ENCODE results near the gene BMAL2.

Gene BMAL2

GRCh38 chr12:27332714-27333402 lies at the start of gene BMAL2:
Gene BMAL2, plus strand, starts transcription at chr12:27332836. Its CDS starts 237 bp downstream, at chr12:27333073.
- no peak for TF ChIP-seq SUZ12 (IDR thresholded peaks at IDR 0.05; ENCODE audit: extremely low read depth, insufficient read depth, insufficient read length)
- Histone ChIP-seq H3K9ac (ENCODE audit: insufficient read length, low read depth) (peak within 1 kb of the TSS; percentile 80), H3K36me3 (ENCODE audit: insufficient read depth, insufficient read length, low read length) (no peaks in the 10 kb centered on the region), H3K27me3 (ENCODE audit: insufficient read depth, insufficient read length) (peaks cover 57% of the 10 kb centered on the region), H3K4me1 (ENCODE audit: insufficient read depth, insufficient read length) (no peaks in the 10 kb centered on the region), H3K9me3 (ENCODE audit: insufficient read depth, low read length) (no peaks in the 10 kb centered on the region), H3K4me3 (ENCODE audit: insufficient read length, low read depth) (peak within 1 kb of the TSS; percentile 72)
- peak; percentile 83 for DNase-seq (ENCODE audit: low read depth, low spot score)

- Histone ChIP-seq H3K27me3 (ENCODE audit: insufficient read depth, insufficient read length) (no peaks in the 10 kb centered on the region), H3K9ac (ENCODE audit: insufficient read length, low read depth) (no peak overlapping the region), H3K36me3 (ENCODE audit: insufficient read depth, insufficient read length, low read length) (peaks cover 2% of the 10 kb centered on the region), H3K9me3 (ENCODE audit: insufficient read depth, low read length) (no peaks in the 10 kb centered on the region), H3K4me1 (ENCODE audit: insufficient read depth, insufficient read length) (no peaks in the 10 kb centered on the region), H3K4me3 (ENCODE audit: insufficient read length, low read depth) (no peak overlapping the region)
- no peak for DNase-seq (ENCODE audit: low read depth, low spot score)
- no peak for TF ChIP-seq ZNF274 (IDR thresholded peaks at IDR 0.05; ENCODE audit: low read depth, low read length)
- no peak for TF ChIP-seq YY1 (IDR thresholded peaks at IDR 0.05; ENCODE audit: insufficient read depth, insufficient read length)
- no peak for TF ChIP-seq SUZ12 (IDR thresholded peaks at IDR 0.05; ENCODE audit: extremely low read depth, insufficient read depth, insufficient read length)
Measured at GRCh38 chr12:27284021-27284420, 48.6 kb upstream of the BMAL2 start.

- H3K9me3 ChIP-seq (ENCODE audit: insufficient read depth, low read length): no peaks in the 10 kb centered on the region
- no peaks in the 10 kb centered on the region for H3K4me1 ChIP-seq (ENCODE audit: insufficient read depth, insufficient read length)
- no peaks in the 10 kb centered on the region for H3K27me3 ChIP-seq (ENCODE audit: insufficient read depth, insufficient read length)
- peaks cover 2% of the 10 kb centered on the region for H3K36me3 ChIP-seq (ENCODE audit: insufficient read depth, insufficient read length, low read length)
- TF ChIP-seq ZNF274 (IDR thresholded peaks at IDR 0.05; ENCODE audit: low read depth, low read length): no peak
- no peak for TF ChIP-seq SUZ12 (IDR thresholded peaks at IDR 0.05; ENCODE audit: extremely low read depth, insufficient read depth, insufficient read length)
- no peak for TF ChIP-seq YY1 (IDR thresholded peaks at IDR 0.05; ENCODE audit: insufficient read depth, insufficient read length)
- no peak for DNase-seq (ENCODE audit: low read depth, low spot score)
- H3K9ac ChIP-seq (ENCODE audit: insufficient read length, low read depth): no peak overlapping the region
- no peak overlapping the region for H3K4me3 ChIP-seq (ENCODE audit: insufficient read length, low read depth)
Measured at GRCh38 chr12:27284751-27285150, 47.9 kb upstream of the BMAL2 start.

- Histone ChIP-seq H3K9ac (ENCODE audit: insufficient read length, low read depth) (no peak overlapping the region), H3K4me1 (ENCODE audit: insufficient read depth, insufficient read length) (no peaks in the 10 kb centered on the region), H3K9me3 (ENCODE audit: insufficient read depth, low read length) (no peaks in the 10 kb centered on the region), H3K36me3 (ENCODE audit: insufficient read depth, insufficient read length, low read length) (peaks cover under 1% of the 10 kb centered on the region), H3K4me3 (ENCODE audit: insufficient read length, low read depth) (no peak overlapping the region), H3K27me3 (ENCODE audit: insufficient read depth, insufficient read length) (no peaks in the 10 kb centered on the region)
- TF ChIP-seq ZNF274 (IDR thresholded peaks at IDR 0.05; ENCODE audit: low read depth, low read length): no peak
- no peak for DNase-seq (ENCODE audit: low read depth, low spot score)
Measured at GRCh38 chr12:27285403-27285802, 47.2 kb upstream of the BMAL2 start.

- Histone ChIP-seq H3K36me3 (ENCODE audit: insufficient read depth, insufficient read length, low read length) (no peaks in the 10 kb centered on the region), H3K9ac (ENCODE audit: insufficient read length, low read depth) (no peak overlapping the region), H3K27me3 (ENCODE audit: insufficient read depth, insufficient read length) (no peaks in the 10 kb centered on the region), H3K4me3 (ENCODE audit: insufficient read length, low read depth) (no peak overlapping the region), H3K4me1 (ENCODE audit: insufficient read depth, insufficient read length) (no peaks in the 10 kb centered on the region), H3K9me3 (ENCODE audit: insufficient read depth, low read length) (no peaks in the 10 kb centered on the region)
- TF ChIP-seq SUZ12 (IDR thresholded peaks at IDR 0.05; ENCODE audit: extremely low read depth, insufficient read depth, insufficient read length) (no peak), YY1 (IDR thresholded peaks at IDR 0.05; ENCODE audit: insufficient read depth, insufficient read length) (no peak), ZNF274 (IDR thresholded peaks at IDR 0.05; ENCODE audit: low read depth, low read length) (no peak)
- DNase-seq (ENCODE audit: low read depth, low spot score): no peak
Measured at GRCh38 chr12:27289414-27289813, 43.2 kb upstream of the BMAL2 start.

GRCh38 chr12:27290501-27291168 lies 42.0 kb upstream of the BMAL2 start:
- H3K4me1 ChIP-seq (ENCODE audit: insufficient read depth, insufficient read length): no peaks in the 10 kb centered on the region
- H3K27me3 ChIP-seq (ENCODE audit: insufficient read depth, insufficient read length): no peaks in the 10 kb centered on the region
- no peak overlapping the region for H3K4me3 ChIP-seq (ENCODE audit: insufficient read length, low read depth)
- no peak overlapping the region for H3K9ac ChIP-seq (ENCODE audit: insufficient read length, low read depth)
- no peak for DNase-seq (ENCODE audit: low read depth, low spot score)
- no peak for TF ChIP-seq SUZ12 (IDR thresholded peaks at IDR 0.05; ENCODE audit: extremely low read depth, insufficient read depth, insufficient read length)
- TF ChIP-seq YY1 (IDR thresholded peaks at IDR 0.05; ENCODE audit: insufficient read depth, insufficient read length): no peak
- no peak for TF ChIP-seq ZNF274 (IDR thresholded peaks at IDR 0.05; ENCODE audit: low read depth, low read length)
- H3K36me3 ChIP-seq (ENCODE audit: insufficient read depth, insufficient read length, low read length): no peaks in the 10 kb centered on the region
- no peaks in the 10 kb centered on the region for H3K9me3 ChIP-seq (ENCODE audit: insufficient read depth, low read length)

GRCh38 chr12:27291862-27292261 lies 40.8 kb upstream of the BMAL2 start:
- Histone ChIP-seq H3K36me3 (ENCODE audit: insufficient read depth, insufficient read length, low read length) (no peaks in the 10 kb centered on the region), H3K27me3 (ENCODE audit: insufficient read depth, insufficient read length) (no peaks in the 10 kb centered on the region), H3K9me3 (ENCODE audit: insufficient read depth, low read length) (no peaks in the 10 kb centered on the region), H3K9ac (ENCODE audit: insufficient read length, low read depth) (no peak overlapping the region), H3K4me3 (ENCODE audit: insufficient read length, low read depth) (no peak overlapping the region), H3K4me1 (ENCODE audit: insufficient read depth, insufficient read length) (no peaks in the 10 kb centered on the region)
- TF ChIP-seq YY1 (IDR thresholded peaks at IDR 0.05; ENCODE audit: insufficient read depth, insufficient read length): no peak
- no peak for TF ChIP-seq SUZ12 (IDR thresholded peaks at IDR 0.05; ENCODE audit: extremely low read depth, insufficient read depth, insufficient read length)
- no peak for TF ChIP-seq ZNF274 (IDR thresholded peaks at IDR 0.05; ENCODE audit: low read depth, low read length)
- no peak for DNase-seq (ENCODE audit: low read depth, low spot score)

Measured in NT2/D1 (cell line).